OCI-LY1 (cell line): ENCODE data around the gene ARR3.

Source experiments
- CTCF ChIP-seq: fragments of 200-600 bp; sonication (generic), shearing (Covaris generic); IDR thresholded peaks from 2 replicates; pipeline ENCODE4 v1.5.1; 2017; ENCODE audit warnings: mild to moderate bottlenecking, antibody characterized with exemption, low read length, moderate library complexity, mixed read lengths
- EZH2 ChIP-seq: fragments of 200-600 bp; sonication (generic), shearing (Covaris generic); IDR thresholded peaks from 2 replicates; pipeline ENCODE4 v1.8.0; 2017; ENCODE audit warnings: borderline replicate concordance, mixed run types, mild to moderate bottlenecking, antibody characterized with exemption, low read length, moderate library complexity, mixed read lengths

GRCh38 chrX:70252491-70252890, 15.6 kb upstream of the ARR3 start:
- TF ChIP-seq CTCF, result no peak
- TF ChIP-seq EZH2, result no peak
